Measurements from ENCODE around the gene GARRE1.

DNA sequence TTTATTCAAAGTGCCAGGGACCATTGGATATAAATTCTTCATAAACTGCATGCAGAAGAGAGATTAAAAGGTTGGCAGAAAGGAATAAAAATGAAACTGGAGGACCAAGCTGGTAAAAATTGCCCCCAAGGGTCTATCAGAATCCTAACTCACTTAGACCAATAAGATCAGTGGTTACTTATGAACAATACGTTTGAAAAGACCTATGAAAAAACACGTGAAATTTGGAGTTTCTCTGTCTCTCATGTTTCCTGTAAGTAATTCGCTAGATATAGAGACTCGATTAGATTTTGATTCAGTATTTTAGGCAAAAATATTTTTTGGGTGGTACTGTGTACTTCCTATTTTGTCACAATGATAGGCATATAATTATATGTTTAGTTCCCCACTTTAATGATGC lies 22.9 kb downstream of the GARRE1 start:
- TF ChIP-seq YY1 (IDR thresholded peaks at IDR 0.05; ENCODE audit: extremely low read depth, insufficient replicate concordance, low read depth, low read length): no peak
- no peak for TF ChIP-seq ELF1 (IDR thresholded peaks at IDR 0.05; ENCODE audit: borderline replicate concordance, low read depth)
- TF ChIP-seq POLR2A (IDR thresholded peaks at IDR 0.05; ENCODE audit: borderline replicate concordance, extremely low read depth, insufficient read depth, insufficient read length): no peak
- no peak for TF ChIP-seq EZH2phosphoT487 (IDR thresholded peaks at IDR 0.05; ENCODE audit: borderline replicate concordance)
- TF ChIP-seq SRF (IDR thresholded peaks at IDR 0.05; ENCODE audit: low read depth): no peak
- TF ChIP-seq, protein P1, sequence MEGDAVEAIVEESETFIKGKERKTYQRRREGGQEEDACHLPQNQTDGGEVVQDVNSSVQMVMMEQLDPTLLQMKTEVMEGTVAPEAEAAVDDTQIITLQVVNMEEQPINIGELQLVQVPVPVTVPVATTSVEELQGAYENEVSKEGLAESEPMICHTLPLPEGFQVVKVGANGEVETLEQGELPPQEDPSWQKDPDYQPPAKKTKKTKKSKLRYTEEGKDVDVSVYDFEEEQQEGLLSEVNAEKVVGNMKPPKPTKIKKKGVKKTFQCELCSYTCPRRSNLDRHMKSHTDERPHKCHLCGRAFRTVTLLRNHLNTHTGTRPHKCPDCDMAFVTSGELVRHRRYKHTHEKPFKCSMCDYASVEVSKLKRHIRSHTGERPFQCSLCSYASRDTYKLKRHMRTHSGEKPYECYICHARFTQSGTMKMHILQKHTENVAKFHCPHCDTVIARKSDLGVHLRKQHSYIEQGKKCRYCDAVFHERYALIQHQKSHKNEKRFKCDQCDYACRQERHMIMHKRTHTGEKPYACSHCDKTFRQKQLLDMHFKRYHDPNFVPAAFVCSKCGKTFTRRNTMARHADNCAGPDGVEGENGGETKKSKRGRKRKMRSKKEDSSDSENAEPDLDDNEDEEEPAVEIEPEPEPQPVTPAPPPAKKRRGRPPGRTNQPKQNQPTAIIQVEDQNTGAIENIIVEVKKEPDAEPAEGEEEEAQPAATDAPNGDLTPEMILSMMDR (IDR thresholded peaks at IDR 0.05 in 2 of 3, conservative IDR thresholded peaks at IDR 0.05 in 1 of 3; ENCODE audit: borderline replicate concordance in 1 of 3, insufficient read depth in 1 of 3, low read depth in 2 of 3, low read length in 2 of 3): no peak
- no peak for TF ChIP-seq EZH2 (IDR thresholded peaks at IDR 0.05)
